ENCODE results near the gene MYCN. TPM values are rescaled to one million over a fixed set of nuclear protein-coding genes. Genes with fewer than 3 reads are reported as not detected.

Gene MYCN
- polyA plus RNA-seq, 1 of the 3 experiments (the other 2 are of a cell fraction) = 0.03 TPM

GRCh38 chr2:15890936-15891905, 49.1 kb upstream of the MYCN start:
- DNase-seq = peak; percentile 62
- Histone ChIP-seq H3K9me3 (no peaks in the 10 kb centered on the region), H3K4me2 (no peak overlapping the region), H3K27ac (ENCODE audit: low read depth in 2 of 2, low read length in 1 of 2) (peak overlapping the region in 1 of 2 experiments; percentile 31; a peak in 1 of 4 replicates), H4K20me1 (ENCODE audit: insufficient read depth) (no peaks in the 10 kb centered on the region), H2AFZ (ENCODE audit: low read depth) (no peak overlapping the region), H3K4me1 (ENCODE audit: control insufficient read depth in 1 of 2, insufficient read depth in 2 of 2, low read depth in 1 of 2, low read length in 1 of 2) (peaks cover 0 to 40% of the 10 kb centered on the region in 2 experiments; a peak in 1 of 4 replicates), H3K27me3 (ENCODE audit: insufficient read depth) (no peaks in the 10 kb centered on the region), H3K36me3 (replicated peaks in 1 of 2; ENCODE audit: control insufficient read depth in 1 of 2, insufficient read depth in 2 of 2, low read length in 1 of 2) (no peaks in the 10 kb centered on the region), H3K4me3 (ENCODE audit: low read depth in 2 of 2, low read length in 1 of 2) (no peak overlapping the region), H3K79me2 (ENCODE audit: insufficient read depth) (no peaks in the 10 kb centered on the region), H3K9ac (no peak overlapping the region), H3K9me2 (no peaks in the 10 kb centered on the region), H3F3A (replicated peaks; ENCODE audit: insufficient read depth) (no peaks in the 10 kb centered on the region)
- WGBS (ENCODE audit: low lambda C conversion rate) = 32% methylated on average over 15 of the region's 15 CpGs
- ChIA-PET POLR2A (interaction anchor here (0.6 kb wide), 1 partner anchor 16 kb away, joined by 3 read pairs; no protein-coding TSS in a partner anchor), CTCF (interaction anchor here (0.8 to 1.6 kb wide), 5 partner anchors 23 to 258 kb away, joined by 3 to 4 read pairs (median 4); partner anchors contain the start of gene MYCN)
- no peak for TF ChIP-seq USF1 (IDR thresholded peaks at IDR 0.05; ENCODE audit: borderline replicate concordance, low read depth)
- TF ChIP-seq CTCF (IDR thresholded peaks at IDR 0.05) = no peak
- TF ChIP-seq CHD2 (IDR thresholded peaks at IDR 0.05; ENCODE audit: low read length, partially characterized antibody) = peak; percentile 38
- no peak for TF ChIP-seq REST (IDR thresholded peaks at IDR 0.05; ENCODE audit: low read depth, low read length)
- no peak for TF ChIP-seq USF2 (IDR thresholded peaks at IDR 0.05; ENCODE audit: borderline replicate concordance, low read depth, low read length)
- TF ChIP-seq RAD21 (IDR thresholded peaks at IDR 0.05; ENCODE audit: low read length) = 0 out of 2 replicates have a peak, but pooled peaks have one; percentile 13
- no peak for TF ChIP-seq SMC3 (IDR thresholded peaks at IDR 0.05; ENCODE audit: low read depth, low read length)
- peak; percentile 68 for TF ChIP-seq GATA2 (CRISPR knock-in tag; IDR thresholded peaks at IDR 0.05)
- TF ChIP-seq TAF1 (IDR thresholded peaks at IDR 0.05; ENCODE audit: borderline replicate concordance, low read depth, low read length) = no peak
- no peak for TF ChIP-seq PBX3 (IDR thresholded peaks at IDR 0.05)
- TF ChIP-seq TCF12 (IDR thresholded peaks at IDR 0.05) = no peak
- no peak for TF ChIP-seq MEF2A (IDR thresholded peaks at IDR 0.05; ENCODE audit: borderline replicate concordance, low read depth)
- no peak for TF ChIP-seq RFX5 (IDR thresholded peaks at IDR 0.05; ENCODE audit: low read length)
- TF ChIP-seq RCOR1 (IDR thresholded peaks at IDR 0.05; ENCODE audit: low read length) = peak; percentile 49; the same call in 1 of the 2 replicates
- no peak for TF ChIP-seq GABPA (IDR thresholded peaks at IDR 0.05; ENCODE audit: low read depth)
- TF ChIP-seq SIN3A (IDR thresholded peaks at IDR 0.05; ENCODE audit: borderline replicate concordance, low read depth, low read length) = no peak
- TF ChIP-seq EP300 (IDR thresholded peaks at IDR 0.05; ENCODE audit: borderline replicate concordance in 1 of 2, low read depth in 1 of 2, low read length in 1 of 2) = no peak
- no peak for TF ChIP-seq ELF1 (IDR thresholded peaks at IDR 0.05)
- no peak for TF ChIP-seq FOXJ3 (CRISPR knock-in tag; IDR thresholded peaks at IDR 0.05)
- no peak for TF ChIP-seq RXRA (IDR thresholded peaks at IDR 0.05; ENCODE audit: borderline replicate concordance, low read depth)
- TF ChIP-seq FOXM1 (IDR thresholded peaks at IDR 0.05; ENCODE audit: low read depth) = no peak
- peak; percentile 24; the same call in 1 of the 2 replicates for TF ChIP-seq MXI1 (IDR thresholded peaks at IDR 0.05; ENCODE audit: low read depth, low read length)
- TF ChIP-seq EZH2phosphoT487 (IDR thresholded peaks at IDR 0.05; ENCODE audit: borderline replicate concordance, low read depth) = no peak
